NT2/D1 (cell line): ENCODE data around the gene FIBIN.

Experiments
- DNase-seq: peaks from one replicate; pipeline ENCODE4 v3.0.0-alpha.2; 2011; ENCODE audit warnings: low read depth, low spot score
- H3K27me3 ChIP-seq: 2 replicates; pipeline ENCODE4 v1.6.0; 2011; ENCODE audit warnings: mild to moderate bottlenecking; ENCODE audit not compliant: insufficient read length, insufficient read depth
- H3K36me3 ChIP-seq: 2 replicates; pipeline ENCODE4 v1.6.1; 2011; ENCODE audit warnings: mild to moderate bottlenecking, low read length, mixed read lengths; ENCODE audit not compliant: insufficient read depth, insufficient read length
- H3K4me1 ChIP-seq: 2 replicates; pipeline ENCODE4 v1.5.1; 2011; ENCODE audit not compliant: insufficient read depth, insufficient read length
- H3K4me3 ChIP-seq: 2 replicates; pipeline ENCODE4 v1.5.1; 2011; ENCODE audit warnings: low read depth; ENCODE audit not compliant: insufficient read length
- H3K9ac ChIP-seq: 2 replicates; pipeline ENCODE4 v1.6.0; 2011; ENCODE audit warnings: low read depth; ENCODE audit not compliant: insufficient read length
- H3K9me3 ChIP-seq: 2 replicates; pipeline ENCODE4 v1.5.1; 2011; ENCODE audit warnings: mild to moderate bottlenecking, low read length; ENCODE audit not compliant: insufficient read depth
- SUZ12 ChIP-seq: IDR thresholded peaks from 2 replicates; pipeline ENCODE4 v1.6.1; 2011; ENCODE audit not compliant: insufficient read length, insufficient read depth; ENCODE audit errors: extremely low read depth
- YY1 ChIP-seq: IDR thresholded peaks from 2 replicates; pipeline ENCODE4 v1.6.1; 2011; ENCODE audit not compliant: insufficient read length, insufficient read depth
- ZNF274 ChIP-seq: IDR thresholded peaks from 2 replicates; pipeline ENCODE4 v1.6.1; 2011; ENCODE audit warnings: mild to moderate bottlenecking, low read depth, low read length

FIBIN gene

DNA sequence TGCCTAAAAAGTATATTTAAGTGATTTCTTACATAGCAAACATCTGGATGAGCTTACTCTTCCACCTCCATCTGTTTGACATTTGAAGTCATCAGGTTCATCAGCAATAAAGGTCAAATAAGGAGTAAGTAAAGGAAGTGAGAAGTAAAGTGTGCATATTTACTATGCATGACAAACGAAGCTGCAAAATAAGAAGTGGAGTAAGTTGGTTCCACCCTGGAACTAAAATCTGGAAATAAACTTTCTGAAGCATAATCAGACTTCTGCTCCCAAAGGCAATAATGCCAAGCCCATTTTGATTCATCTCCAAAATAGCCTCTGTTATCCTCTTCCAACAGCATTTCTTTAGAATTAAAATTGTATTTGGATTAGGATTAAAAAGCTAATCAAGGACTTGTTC lies 8.4 kb upstream of the FIBIN start:
- no peaks in the 10 kb centered on the region for H3K27me3 ChIP-seq
- no peak for DNase-seq
- H3K36me3 ChIP-seq, result no peaks in the 10 kb centered on the region
- peaks cover 3% of the 10 kb centered on the region for H3K4me1 ChIP-seq
- H3K9ac ChIP-seq, result no peak overlapping the region
- no peaks in the 10 kb centered on the region for H3K9me3 ChIP-seq
- no peak for TF ChIP-seq YY1
- no peak for TF ChIP-seq ZNF274
- TF ChIP-seq SUZ12, result no peak
- no peak overlapping the region for H3K4me3 ChIP-seq

DNA sequence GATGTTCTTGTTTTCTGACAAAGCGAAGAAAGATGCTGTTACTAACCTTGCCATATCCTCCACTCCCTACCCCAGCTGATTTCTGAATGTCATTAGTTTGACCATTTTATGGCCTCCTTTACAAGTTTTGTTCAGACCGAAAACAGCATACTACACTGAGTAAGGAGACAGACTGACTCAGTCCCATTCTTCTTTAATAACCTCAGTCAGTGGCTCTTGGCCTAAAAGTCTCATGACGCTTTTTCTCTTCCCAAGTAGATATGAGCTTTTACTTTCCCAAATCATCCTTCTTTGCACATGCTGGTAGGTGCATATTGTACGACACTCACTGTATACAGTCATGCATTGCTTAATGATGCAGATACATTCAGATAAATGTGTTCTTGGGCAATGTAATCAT lies 8.0 kb upstream of the FIBIN start:
- H3K9ac ChIP-seq, result no peak overlapping the region
- DNase-seq, result no peak
- peaks cover 3% of the 10 kb centered on the region for H3K4me1 ChIP-seq
- no peaks in the 10 kb centered on the region for H3K27me3 ChIP-seq
- no peak for TF ChIP-seq SUZ12
- TF ChIP-seq YY1, result no peak
- no peak for TF ChIP-seq ZNF274
- H3K9me3 ChIP-seq, result no peaks in the 10 kb centered on the region
- H3K4me3 ChIP-seq, result no peak overlapping the region
- H3K36me3 ChIP-seq, result no peaks in the 10 kb centered on the region

DNA sequence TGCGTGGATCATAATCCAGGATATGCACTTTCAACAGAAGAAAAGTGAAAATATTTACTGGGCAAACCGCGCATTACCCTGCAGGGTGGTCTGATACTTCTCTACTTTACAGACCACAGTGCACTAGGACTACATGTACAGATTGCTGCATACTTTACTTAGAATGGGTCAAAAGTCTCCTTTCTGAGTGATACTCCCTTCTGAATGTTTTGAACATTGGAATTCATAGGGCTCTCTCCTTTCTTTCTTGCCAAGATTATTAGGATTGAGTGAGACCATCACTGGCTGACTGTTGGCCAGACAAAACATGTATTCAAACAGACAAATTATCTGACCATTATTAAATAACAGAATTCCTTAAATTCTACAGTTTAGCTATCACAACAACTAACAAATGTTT lies 6.6 kb upstream of the FIBIN start:
- H3K4me1 ChIP-seq, result peaks cover 3% of the 10 kb centered on the region
- H3K36me3 ChIP-seq, result no peaks in the 10 kb centered on the region
- no peak overlapping the region for H3K9ac ChIP-seq
- no peaks in the 10 kb centered on the region for H3K27me3 ChIP-seq
- TF ChIP-seq YY1, result no peak
- no peak for TF ChIP-seq SUZ12
- TF ChIP-seq ZNF274, result no peak
- H3K9me3 ChIP-seq, result no peaks in the 10 kb centered on the region
- DNase-seq, result no peak
- H3K4me3 ChIP-seq, result no peak overlapping the region

GRCh38 chr11:26987731-26988130 lies 6.2 kb upstream of the FIBIN start:
- TF ChIP-seq SUZ12, result no peak
- no peak for TF ChIP-seq ZNF274
- no peak for TF ChIP-seq YY1
- H3K4me1 ChIP-seq, result peaks cover 3% of the 10 kb centered on the region
- no peak overlapping the region for H3K4me3 ChIP-seq
- H3K36me3 ChIP-seq, result no peaks in the 10 kb centered on the region
- no peaks in the 10 kb centered on the region for H3K27me3 ChIP-seq
- H3K9ac ChIP-seq, result no peak overlapping the region
- H3K9me3 ChIP-seq, result no peaks in the 10 kb centered on the region
- no peak for DNase-seq

GRCh38 chr11:26992031-26992541 lies 1.8 kb upstream of the FIBIN start:
- Histone ChIP-seq H3K9me3 (no peaks in the 10 kb centered on the region), H3K36me3 (no peaks in the 10 kb centered on the region), H3K4me1 (no peaks in the 10 kb centered on the region), H3K27me3 (peaks cover 4% of the 10 kb centered on the region), H3K4me3 (no peak overlapping the region), H3K9ac (no peak overlapping the region)
- no peak for DNase-seq
- TF ChIP-seq SUZ12 (no peak), YY1 (no peak), ZNF274 (no peak)

DNA sequence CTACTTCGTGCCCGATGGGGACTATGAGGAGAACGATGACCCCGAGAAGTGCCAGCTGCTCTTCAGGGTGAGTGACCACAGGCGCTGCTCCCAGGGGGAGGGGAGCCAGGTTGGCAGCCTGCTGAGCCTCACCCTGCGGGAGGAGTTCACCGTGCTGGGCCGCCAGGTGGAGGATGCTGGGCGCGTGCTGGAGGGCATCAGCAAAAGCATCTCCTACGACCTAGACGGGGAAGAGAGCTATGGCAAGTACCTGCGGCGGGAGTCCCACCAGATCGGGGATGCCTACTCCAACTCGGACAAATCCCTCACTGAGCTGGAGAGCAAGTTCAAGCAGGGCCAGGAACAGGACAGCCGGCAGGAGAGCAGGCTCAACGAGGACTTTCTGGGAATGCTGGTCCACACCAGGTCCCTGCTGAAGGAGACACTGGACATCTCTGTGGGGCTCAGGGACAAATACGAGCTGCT lies 751 bp downstream of the FIBIN start:
- H3K27me3 ChIP-seq, result peaks cover 4% of the 10 kb centered on the region
- H3K9me3 ChIP-seq, result no peaks in the 10 kb centered on the region
- no peak for DNase-seq
- H3K9ac ChIP-seq, result no peak overlapping the region
- no peaks in the 10 kb centered on the region for H3K36me3 ChIP-seq
- TF ChIP-seq ZNF274, result no peak
- TF ChIP-seq SUZ12, result no peak
- TF ChIP-seq YY1, result no peak
- no peak overlapping the region for H3K4me3 ChIP-seq
- no peaks in the 10 kb centered on the region for H3K4me1 ChIP-seq

GRCh38 chr11:26995701-26996460 lies 2.0 kb downstream of the FIBIN start:
- no peaks in the 10 kb centered on the region for H3K9me3 ChIP-seq
- H3K36me3 ChIP-seq, result no peaks in the 10 kb centered on the region
- H3K27me3 ChIP-seq, result peaks cover 4% of the 10 kb centered on the region
- no peak for DNase-seq
- H3K4me1 ChIP-seq, result no peaks in the 10 kb centered on the region
- TF ChIP-seq SUZ12 (no peak), ZNF274 (no peak), YY1 (no peak)
- H3K9ac ChIP-seq, result no peak overlapping the region
- H3K4me3 ChIP-seq, result no peak overlapping the region
